Endothelial cell (in vitro differentiated cells): Measurements from ENCODE around the gene NLGN4Y. TPM values are rescaled to one million over a fixed set of nuclear protein-coding genes. Genes with fewer than 3 reads are reported as not detected.

Source experiments
- DNase-seq: peaks from one replicate; pipeline ENCODE4 v3.0.0; 2021; ENCODE audit warnings: low spot score
- H3K27ac Mint-ChIP-seq: one replicate; pipeline ENCODE4 v1.8.0; 2021; ENCODE audit warnings: mixed read lengths, inconsistent platforms; ENCODE audit not compliant: unreplicated experiment
- H3K27me3 Mint-ChIP-seq: one replicate; pipeline ENCODE4 v1.8.0; 2021; ENCODE audit warnings: mild to moderate bottlenecking, moderate library complexity, mixed read lengths, inconsistent platforms; ENCODE audit not compliant: unreplicated experiment
- H3K36me3 Mint-ChIP-seq: one replicate; pipeline ENCODE4 v1.8.0; 2021; ENCODE audit warnings: mild to moderate bottlenecking, low read depth, mixed read lengths, inconsistent platforms; ENCODE audit not compliant: unreplicated experiment
- H3K4me1 Mint-ChIP-seq: one replicate; pipeline ENCODE4 v1.8.0; 2021; ENCODE audit warnings: mild to moderate bottlenecking, mixed read lengths, inconsistent platforms; ENCODE audit not compliant: unreplicated experiment
- H3K4me3 Mint-ChIP-seq: one replicate; pipeline ENCODE4 v1.8.0; 2021; ENCODE audit warnings: mild to moderate bottlenecking, mixed read lengths, inconsistent platforms; ENCODE audit not compliant: unreplicated experiment
- H3K9me3 Mint-ChIP-seq: one replicate; pipeline ENCODE4 v1.8.0; 2021; ENCODE audit warnings: mixed read lengths, inconsistent platforms; ENCODE audit not compliant: unreplicated experiment
- CTCF ChIP-seq: fragments of 200-600 bp; sonication (generic); IDR thresholded peaks from one replicate; pipeline ENCODE4 v1.5.0; 2021; ENCODE audit warnings: antibody characterized with exemption; ENCODE audit not compliant: unreplicated experiment
- total RNA-seq: library from RNA; stranded (reverse); fragmentation: NEBNext Ultra II Directional; extraction: Animal tissue kit (Norgen Biotek cat#: 25700); gene quantifications from one replicate; pipeline ENCODE4 v1.2.1, GENCODE V29; 2021; ENCODE audit not compliant: unreplicated experiment

The NLGN4Y gene
- total RNA-seq, 1 donor from 2014 or later: 78.9 TPM

- H3K36me3 Mint-ChIP-seq: peaks cover 4% of the 10 kb centered on the region
- H3K27ac Mint-ChIP-seq: no peak overlapping the region
- TF ChIP-seq CTCF: no peak
- H3K27me3 Mint-ChIP-seq: no peaks in the 10 kb centered on the region
- H3K4me1 Mint-ChIP-seq: peaks cover 4% of the 10 kb centered on the region
- no peaks in the 10 kb centered on the region for H3K9me3 Mint-ChIP-seq
- no peak for DNase-seq
- H3K4me3 Mint-ChIP-seq: no peak overlapping the region
Measured at GRCh38 chrY:14822906-14823305, 298.6 kb downstream of the NLGN4Y start.

- Mint-ChIP-seq H3K4me3 (no peak overlapping the region), H3K27me3 (no peaks in the 10 kb centered on the region), H3K9me3 (no peaks in the 10 kb centered on the region), H3K4me1 (peaks cover 4% of the 10 kb centered on the region), H3K27ac (no peak overlapping the region), H3K36me3 (peaks cover 11% of the 10 kb centered on the region)
- DNase-seq: no peak
- TF ChIP-seq CTCF: no peak
Measured at GRCh38 chrY:14824583-14824982, 300.3 kb downstream of the NLGN4Y start.

- no peak overlapping the region for H3K4me3 Mint-ChIP-seq
- H3K4me1 Mint-ChIP-seq: peaks cover 4% of the 10 kb centered on the region
- no peaks in the 10 kb centered on the region for H3K27me3 Mint-ChIP-seq
- no peak overlapping the region for H3K27ac Mint-ChIP-seq
- no peak for TF ChIP-seq CTCF
- DNase-seq: no peak
- no peaks in the 10 kb centered on the region for H3K9me3 Mint-ChIP-seq
- H3K36me3 Mint-ChIP-seq: peaks cover 16% of the 10 kb centered on the region
Measured at GRCh38 chrY:14825728-14826127, 301.4 kb downstream of the NLGN4Y start.

- Mint-ChIP-seq H3K4me3 (no peak overlapping the region), H3K27ac (no peak overlapping the region), H3K36me3 (peaks cover 23% of the 10 kb centered on the region), H3K27me3 (no peaks in the 10 kb centered on the region), H3K4me1 (no peaks in the 10 kb centered on the region), H3K9me3 (no peaks in the 10 kb centered on the region)
- no peak for TF ChIP-seq CTCF
- DNase-seq: no peak
Measured at GRCh38 chrY:14828531-14828930, 304.2 kb downstream of the NLGN4Y start.

- DNase-seq: no peak
- peaks cover 28% of the 10 kb centered on the region for H3K36me3 Mint-ChIP-seq
- H3K9me3 Mint-ChIP-seq: no peaks in the 10 kb centered on the region
- no peaks in the 10 kb centered on the region for H3K4me1 Mint-ChIP-seq
- no peak overlapping the region for H3K27ac Mint-ChIP-seq
- H3K27me3 Mint-ChIP-seq: no peaks in the 10 kb centered on the region
- H3K4me3 Mint-ChIP-seq: no peak overlapping the region
- TF ChIP-seq CTCF: no peak
Measured at GRCh38 chrY:14829366-14829885, 305.1 kb downstream of the NLGN4Y start.
